GM18520 (cell line): ENCODE results near the gene SYNE1.
"Not testable (repeated sequence)": the region's sequence is repeated elsewhere in the genome, so short reads cannot be mapped to it uniquely, and the experiment has no call there.

Source experiments
- ATAC-seq: cut with Tn5 transposase; IDR thresholded peaks from one replicate; pipeline ENCODE4 v1.9.1; 2021; ENCODE audit not compliant: unreplicated experiment

Gene SYNE1

GRCh38 chr6:152637296-152638047 lies at the start of gene SYNE1:
Gene SYNE1 (minus strand): TSS chr6:152637362. CDS start chr6:152628331, 9,031 bp downstream.
- no peak for ATAC-seq

GRCh38 chr6:152685819-152686218 lies 48.7 kb upstream of the SYNE1 start:
- ATAC-seq = no peak

- not testable (repeated sequence) for ATAC-seq
These were observed 45.8 kb upstream of the SYNE1 start for GRCh38 chr6:152682935-152683334.

GRCh38 chr6:152682141-152682540 lies 45.0 kb upstream of the SYNE1 start:
- ATAC-seq = no peak

GRCh38 chr6:152680879-152681517 lies 43.8 kb upstream of the SYNE1 start:
- no peak for ATAC-seq

GRCh38 chr6:152680151-152680550 lies 43.0 kb upstream of the SYNE1 start:
- no peak for ATAC-seq

- ATAC-seq = no peak
These were observed 36.1 kb upstream of the SYNE1 start for GRCh38 chr6:152673236-152673635.

- ATAC-seq = no peak
These were observed 34.0 kb upstream of the SYNE1 start for GRCh38 chr6:152671171-152671570.

GRCh38 chr6:152669895-152670294 lies 32.7 kb upstream of the SYNE1 start:
- no peak for ATAC-seq

GRCh38 chr6:152661776-152662175 lies 24.6 kb upstream of the SYNE1 start:
- no peak for ATAC-seq

GRCh38 chr6:152651986-152652385 lies 14.8 kb upstream of the SYNE1 start:
- ATAC-seq = no peak

GRCh38 chr6:152648105-152648504 lies 10.9 kb upstream of the SYNE1 start:
- no peak for ATAC-seq

GRCh38 chr6:152646732-152647131 lies 9.6 kb upstream of the SYNE1 start:
- ATAC-seq = not testable (repeated sequence)

GRCh38 chr6:152642578-152643375 lies 5.6 kb upstream of the SYNE1 start:
- ATAC-seq = peak; percentile 86

- ATAC-seq = no peak
These were observed 410 bp downstream of the SYNE1 start for GRCh38 chr6:152636609-152637295.

- ATAC-seq = no peak
These were observed 1.0 kb downstream of the SYNE1 start for GRCh38 chr6:152636021-152636608.

GRCh38 chr6:152634773-152635172 lies 2.4 kb downstream of the SYNE1 start:
- peak; percentile 81 for ATAC-seq

- no peak for ATAC-seq
These were observed 4.9 kb downstream of the SYNE1 start for GRCh38 chr6:152632121-152632782.

- ATAC-seq = no peak
These were observed 5.8 kb downstream of the SYNE1 start for GRCh38 chr6:152631376-152631775.

GRCh38 chr6:152630832-152631231 lies 6.3 kb downstream of the SYNE1 start:
- no peak for ATAC-seq
